Effector memory CD8-positive, alpha-beta T cell (primary cell): ENCODE data around the gene FEV.

ENCODE experiments used
- ATAC-seq: fragments of 150-1000 bp; cut with Tn5 transposase; replicated peaks from 2 replicates; pipeline ENCODE4 v1.10.0; 2021; ENCODE audit warnings: mild to moderate bottlenecking, moderate library complexity
- DNase-seq, 3 experiments: peaks; one replicate each; pipeline ENCODE4 v3.0.0; 2021
- H3K27ac Mint-ChIP-seq, 2 donors: one replicate each; pipeline ENCODE4 v1.8.0; 2022; ENCODE audit warnings: mild to moderate bottlenecking in 2 of 2, mixed read lengths in 2 of 2, moderate library complexity in 2 of 2
- H3K27me3 Mint-ChIP-seq, 2 donors: one replicate each; pipeline ENCODE4 v1.8.0; 2022; ENCODE audit warnings: mixed read lengths in 2 of 2
- H3K36me3 Mint-ChIP-seq: one replicate; pipeline ENCODE4 v1.8.0; 2022; ENCODE audit warnings: mild to moderate bottlenecking, moderate library complexity, mixed read lengths; ENCODE audit not compliant: insufficient read depth
- H3K4me1 Mint-ChIP-seq, 2 donors: one replicate each; pipeline ENCODE4 v1.8.0; 2022; ENCODE audit warnings: low read depth in 2 of 2, mixed read lengths in 2 of 2
- H3K4me3 Mint-ChIP-seq, 2 donors: one replicate each; pipeline ENCODE4 v1.8.0; 2022; ENCODE audit warnings: mild to moderate bottlenecking in 2 of 2, mixed read lengths in 2 of 2, moderate library complexity in 2 of 2
- H3K9me3 Mint-ChIP-seq, 2 donors: one replicate each; pipeline ENCODE4 v1.8.0; 2022; ENCODE audit warnings: mixed read lengths in 2 of 2

FEV gene

DNA sequence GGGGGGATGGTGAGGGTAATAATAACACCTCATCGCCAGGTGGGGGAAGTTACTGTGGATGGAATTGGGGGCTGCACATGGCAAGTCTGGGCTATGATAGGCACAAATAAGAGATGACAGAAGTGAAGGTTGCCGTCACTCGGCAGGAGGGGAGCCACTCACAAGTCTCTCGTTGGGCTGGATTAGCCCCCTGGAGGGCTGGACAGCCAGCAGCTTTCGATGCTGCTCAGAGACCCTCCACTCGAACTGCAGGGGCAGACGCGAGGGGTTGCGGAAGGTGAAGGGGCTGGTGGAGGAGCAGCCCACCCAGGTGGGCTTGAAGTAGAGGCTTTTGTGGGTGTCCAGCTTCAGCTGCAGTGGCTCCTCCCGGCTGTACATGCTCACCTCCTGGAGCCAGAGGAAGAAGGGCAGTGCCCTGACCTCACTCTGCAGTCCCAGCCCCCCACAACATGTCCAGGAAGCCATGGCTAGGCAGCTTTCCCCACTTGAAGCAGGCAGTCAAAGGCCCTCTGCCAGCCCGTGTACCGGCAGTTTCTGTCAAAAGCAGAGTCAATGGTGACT lies 38.1 kb upstream of the FEV start:
- H3K4me1 Mint-ChIP-seq, result no peaks in the 10 kb centered on the region
- peaks cover 36 to 78% of the 10 kb centered on the region in 2 donors for H3K27me3 Mint-ChIP-seq
- H3K4me3 Mint-ChIP-seq, result no peak overlapping the region
- no peaks in the 10 kb centered on the region for H3K36me3 Mint-ChIP-seq
- no peak overlapping the region for H3K27ac Mint-ChIP-seq
- H3K9me3 Mint-ChIP-seq, result no peaks in the 10 kb centered on the region
- DNase-seq (no peak), ATAC-seq (no peak)

DNA sequence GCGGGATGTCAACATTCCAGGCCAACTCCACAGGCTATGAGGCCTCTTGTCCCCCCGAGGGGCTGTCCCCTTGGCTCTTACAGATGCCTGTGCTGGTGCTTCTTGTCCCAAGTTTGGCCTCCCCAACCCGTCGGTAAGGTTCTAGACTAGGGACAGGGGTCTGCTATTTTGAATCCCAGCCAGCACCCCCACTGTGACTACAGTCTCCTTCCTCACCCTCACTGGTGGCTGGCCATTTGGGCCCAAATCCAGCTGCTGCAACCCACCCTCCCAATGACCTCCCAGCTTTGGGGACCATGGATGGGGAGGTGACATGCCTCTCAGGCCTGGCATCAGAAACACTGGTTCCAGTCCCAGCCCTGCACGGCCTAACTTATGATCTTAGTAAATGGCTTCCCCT lies 37.6 kb upstream of the FEV start:
- ATAC-seq (no peak), DNase-seq (no peak)
- Mint-ChIP-seq H3K4me1 (no peaks in the 10 kb centered on the region), H3K27ac (no peak overlapping the region), H3K27me3 (peaks cover 36 to 78% of the 10 kb centered on the region in 2 donors), H3K36me3 (no peaks in the 10 kb centered on the region), H3K4me3 (no peak overlapping the region), H3K9me3 (no peaks in the 10 kb centered on the region)

DNA sequence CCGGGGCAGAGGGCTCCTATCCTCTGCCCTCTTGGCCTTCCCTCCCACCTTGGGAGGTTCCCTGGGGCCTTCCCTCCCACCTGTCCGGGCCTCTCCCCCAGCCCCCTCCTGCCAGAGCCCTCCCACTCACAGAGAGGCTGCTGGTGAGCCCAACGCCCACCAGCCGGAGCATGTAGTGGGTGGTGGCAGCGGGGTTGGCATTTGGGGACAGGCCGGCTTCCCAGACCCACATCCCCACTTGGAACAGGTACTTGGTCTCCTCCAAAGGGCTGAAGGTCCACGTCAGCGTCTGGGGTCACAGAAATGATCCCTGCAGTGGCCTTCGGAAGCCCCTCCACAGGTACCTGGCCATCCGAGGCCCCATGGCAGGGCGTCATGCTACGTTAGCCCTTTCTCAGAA lies 37.1 kb upstream of the FEV start:
- H3K9me3 Mint-ChIP-seq, result no peaks in the 10 kb centered on the region
- peaks cover 31 to 77% of the 10 kb centered on the region in 2 donors for H3K27me3 Mint-ChIP-seq
- no peak for DNase-seq
- H3K4me3 Mint-ChIP-seq, result no peak overlapping the region
- H3K27ac Mint-ChIP-seq, result no peak overlapping the region
- no peaks in the 10 kb centered on the region for H3K36me3 Mint-ChIP-seq
- no peak for ATAC-seq
- no peaks in the 10 kb centered on the region for H3K4me1 Mint-ChIP-seq

- Mint-ChIP-seq H3K4me3 (no peak overlapping the region), H3K27ac (no peak overlapping the region), H3K27me3 (peaks cover 30 to 80% of the 10 kb centered on the region in 2 donors), H3K36me3 (no peaks in the 10 kb centered on the region), H3K4me1 (no peaks in the 10 kb centered on the region), H3K9me3 (no peaks in the 10 kb centered on the region)
- DNase-seq (no peak), ATAC-seq (no peak)
Measured at GRCh38 chr2:219021591-219021990, 36.6 kb upstream of the FEV start.

- no peaks in the 10 kb centered on the region for H3K36me3 Mint-ChIP-seq
- no peaks in the 10 kb centered on the region for H3K9me3 Mint-ChIP-seq
- no peaks in the 10 kb centered on the region for H3K4me1 Mint-ChIP-seq
- no peak for DNase-seq
- no peak for ATAC-seq
- peaks cover 30 to 82% of the 10 kb centered on the region in 2 donors for H3K27me3 Mint-ChIP-seq
- H3K27ac Mint-ChIP-seq, result no peak overlapping the region
- H3K4me3 Mint-ChIP-seq, result no peak overlapping the region
Measured at GRCh38 chr2:219020604-219021365, 35.8 kb upstream of the FEV start.

DNA sequence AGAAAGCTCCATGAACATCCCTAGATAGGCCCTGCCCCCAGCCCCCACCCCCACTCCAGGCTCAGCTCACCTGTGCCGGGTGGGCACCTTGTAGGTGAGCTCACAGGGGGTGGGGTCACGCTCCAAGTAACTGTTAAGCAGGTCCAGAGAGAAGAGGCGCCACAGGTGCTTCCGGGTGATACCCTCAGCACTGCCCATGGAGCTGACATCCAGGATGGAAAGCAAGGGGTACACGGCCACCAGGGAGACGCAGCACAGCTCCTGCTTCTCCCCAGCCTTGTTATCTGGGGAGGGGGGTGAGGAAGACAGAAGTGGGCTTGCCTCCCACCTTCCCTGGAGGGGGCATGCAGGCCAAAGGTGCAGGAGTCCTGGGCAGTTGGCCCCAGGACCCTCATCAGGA lies 34.5 kb upstream of the FEV start:
- no peak for ATAC-seq
- no peak for DNase-seq
- Mint-ChIP-seq H3K9me3 (no peaks in the 10 kb centered on the region), H3K27me3 (peaks cover 27 to 82% of the 10 kb centered on the region in 2 donors), H3K4me3 (no peak overlapping the region), H3K36me3 (no peaks in the 10 kb centered on the region), H3K27ac (no peak overlapping the region), H3K4me1 (no peaks in the 10 kb centered on the region)

- Mint-ChIP-seq H3K9me3 (no peaks in the 10 kb centered on the region), H3K4me3 (no peak overlapping the region), H3K27me3 (peaks cover 34 to 86% of the 10 kb centered on the region in 2 donors), H3K36me3 (no peaks in the 10 kb centered on the region), H3K4me1 (no peaks in the 10 kb centered on the region), H3K27ac (no peak overlapping the region)
- no peak for DNase-seq
- ATAC-seq, result no peak
Measured at GRCh38 chr2:219018726-219019125, 33.7 kb upstream of the FEV start.

DNA sequence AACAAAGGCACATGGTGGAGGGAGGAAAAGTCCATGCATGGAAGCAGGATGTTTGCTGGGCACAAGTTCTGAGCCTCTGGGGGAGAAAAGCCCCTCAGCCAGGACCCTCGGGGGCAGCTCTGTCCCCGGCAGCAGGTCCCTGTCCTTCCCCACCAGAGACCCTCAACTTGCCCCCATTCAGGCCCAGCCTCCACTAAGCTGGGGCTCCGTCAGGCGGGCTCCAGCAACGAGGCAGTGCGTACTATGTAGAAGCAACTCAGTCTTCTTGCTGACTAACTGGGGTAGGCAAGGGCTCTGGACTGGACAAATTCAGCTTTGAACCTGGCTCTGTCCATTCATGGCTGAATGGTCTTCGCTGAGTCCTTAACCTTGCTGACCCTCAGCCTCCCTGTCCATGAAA lies 33.3 kb upstream of the FEV start:
- peaks cover 34 to 86% of the 10 kb centered on the region in 2 donors for H3K27me3 Mint-ChIP-seq
- H3K27ac Mint-ChIP-seq, result no peak overlapping the region

GRCh38 chr2:219017201-219017931 lies 32.4 kb upstream of the FEV start:
- no peaks in the 10 kb centered on the region for H3K9me3 Mint-ChIP-seq
- DNase-seq (no peak), ATAC-seq (no peak)
- H3K4me3 Mint-ChIP-seq, result no peak overlapping the region
- H3K4me1 Mint-ChIP-seq, result no peaks in the 10 kb centered on the region
- no peak overlapping the region for H3K27ac Mint-ChIP-seq
- peaks cover 26 to 86% of the 10 kb centered on the region in 2 donors for H3K27me3 Mint-ChIP-seq
- no peaks in the 10 kb centered on the region for H3K36me3 Mint-ChIP-seq

More for the DNA sequence above, 33.3 kb upstream of the FEV start:
- no peak overlapping the region for H3K4me3 Mint-ChIP-seq
- DNase-seq (no peak), ATAC-seq (no peak)
- no peaks in the 10 kb centered on the region for H3K36me3 Mint-ChIP-seq
- no peaks in the 10 kb centered on the region for H3K9me3 Mint-ChIP-seq
- no peaks in the 10 kb centered on the region for H3K4me1 Mint-ChIP-seq

- H3K9me3 Mint-ChIP-seq, result no peaks in the 10 kb centered on the region
- H3K27ac Mint-ChIP-seq, result no peak overlapping the region
- ATAC-seq (no peak), DNase-seq (no peak)
- no peaks in the 10 kb centered on the region for H3K36me3 Mint-ChIP-seq
- peaks cover 24 to 79% of the 10 kb centered on the region in 2 donors for H3K27me3 Mint-ChIP-seq
- H3K4me3 Mint-ChIP-seq, result no peak overlapping the region
- H3K4me1 Mint-ChIP-seq, result no peaks in the 10 kb centered on the region
Measured at GRCh38 chr2:219016721-219017120, 31.7 kb upstream of the FEV start.

- ATAC-seq, result no peak
- no peak for DNase-seq
- Mint-ChIP-seq H3K9me3 (no peaks in the 10 kb centered on the region), H3K27ac (no peak overlapping the region), H3K4me3 (no peak overlapping the region), H3K4me1 (no peaks in the 10 kb centered on the region), H3K27me3 (peaks cover 32 to 81% of the 10 kb centered on the region in 2 donors), H3K36me3 (no peaks in the 10 kb centered on the region)
Measured at GRCh38 chr2:219010873-219011272, 25.9 kb upstream of the FEV start.

- Mint-ChIP-seq H3K4me1 (no peaks in the 10 kb centered on the region), H3K4me3 (no peak overlapping the region), H3K9me3 (no peaks in the 10 kb centered on the region), H3K27ac (no peak overlapping the region), H3K27me3 (peaks cover 38 to 84% of the 10 kb centered on the region in 2 donors), H3K36me3 (no peaks in the 10 kb centered on the region)
- ATAC-seq, result no peak
- DNase-seq, result no peak
Measured at GRCh38 chr2:219010162-219010756, 25.3 kb upstream of the FEV start.

DNA sequence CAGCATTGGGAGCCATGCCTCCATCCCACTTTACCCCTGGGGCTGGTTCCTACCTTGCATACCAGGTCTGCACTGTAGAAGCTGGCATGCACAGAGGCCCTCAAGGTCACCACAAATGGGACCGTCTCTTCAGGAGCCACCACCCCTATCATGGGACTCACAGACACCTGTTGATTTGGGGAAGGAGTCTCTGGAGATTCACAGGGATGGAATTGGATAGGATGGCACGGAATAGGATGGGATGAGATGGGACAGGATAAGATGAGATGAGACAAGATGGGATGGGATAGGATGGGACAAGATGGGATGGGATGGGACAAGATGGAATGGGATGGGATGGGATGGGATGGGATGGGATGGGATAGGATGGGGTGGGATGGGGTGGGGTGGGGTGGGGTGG lies 24.3 kb upstream of the FEV start:
- ATAC-seq (no peak), DNase-seq (no peak)
- H3K9me3 Mint-ChIP-seq, result no peaks in the 10 kb centered on the region
- no peak overlapping the region for H3K27ac Mint-ChIP-seq
- no peaks in the 10 kb centered on the region for H3K4me1 Mint-ChIP-seq
- H3K4me3 Mint-ChIP-seq, result no peak overlapping the region
- peaks cover under 1% of the 10 kb centered on the region for H3K36me3 Mint-ChIP-seq
- peaks cover 41 to 84% of the 10 kb centered on the region in 2 donors for H3K27me3 Mint-ChIP-seq
